Suprapubic skin (tissue), 3 donors: ENCODE measurements around the gene ARHGAP29.

Experiments
- CTCF ChIP-seq, 2 donors: fragments of 200-600 bp in 1 of 2; fragments of 450-650 bp in 1 of 2; sonication (generic) in 1 of 2; IDR thresholded peaks; one replicate each; pipeline ENCODE4 v1.5.1; 2016 to 2019; ENCODE audit warnings: antibody characterized with exemption in 2 of 2, mild to moderate bottlenecking in 1 of 2, moderate library complexity in 1 of 2
- POLR2A ChIP-seq, 2 donors: fragments of 450-650 bp; IDR thresholded peaks; one replicate each; pipeline ENCODE4 v1.6.1; 2017; ENCODE audit warnings: antibody characterized with exemption in 2 of 2, mild to moderate bottlenecking in 2 of 2, moderate library complexity in 2 of 2

- TF ChIP-seq CTCF (IDR thresholded peaks at IDR 0.05) (no peak), POLR2A (IDR thresholded peaks at IDR 0.05) (no peak)
Observed at GRCh38 chr1:94205639-94206038, 31.7 kb downstream of the ARHGAP29 start.
